GM21619 (cell line): ENCODE data around the gene NIPSNAP2.
"Not testable (repeated sequence)": the region's sequence is repeated elsewhere in the genome, so short reads cannot be mapped to it uniquely, and the experiment has no call there.

Experiments
- ATAC-seq: cut with Tn5 transposase; IDR thresholded peaks from one replicate; pipeline ENCODE4 v1.9.1; 2021; ENCODE audit not compliant: unreplicated experiment

NIPSNAP2 gene

GRCh38 chr7:55975988-55976633 lies 11.7 kb downstream of the NIPSNAP2 start:
- no peak for ATAC-seq

GRCh38 chr7:55977831-55978230 lies 13.4 kb downstream of the NIPSNAP2 start:
- ATAC-seq = no peak

GRCh38 chr7:55980266-55980665 lies 15.9 kb downstream of the NIPSNAP2 start:
- no peak for ATAC-seq

GRCh38 chr7:55983537-55983936 lies 19.2 kb downstream of the NIPSNAP2 start:
- no peak for ATAC-seq

- no peak for ATAC-seq
These were observed 28.0 kb downstream of the NIPSNAP2 start for GRCh38 chr7:55992346-55992745.

- no peak for ATAC-seq
These were observed 32.6 kb downstream of the NIPSNAP2 start for GRCh38 chr7:55996856-55997500.

GRCh38 chr7:56003749-56004148 lies 39.4 kb downstream of the NIPSNAP2 start:
- no peak for ATAC-seq

GRCh38 chr7:56007167-56007652 lies 42.8 kb downstream of the NIPSNAP2 start:
- no peak for ATAC-seq

- no peak for ATAC-seq
These were observed 43.5 kb downstream of the NIPSNAP2 start for GRCh38 chr7:56007891-56008290.

GRCh38 chr7:56009695-56010094 lies 45.3 kb downstream of the NIPSNAP2 start:
- no peak for ATAC-seq

- ATAC-seq = not testable (repeated sequence)
These were observed 52.6 kb downstream of the NIPSNAP2 start for GRCh38 chr7:56017015-56017414.

- ATAC-seq = no peak
These were observed 55.1 kb downstream of the NIPSNAP2 start for GRCh38 chr7:56019501-56019900.

GRCh38 chr7:56023500-56023899 lies 59.1 kb downstream of the NIPSNAP2 start:
- ATAC-seq = no peak

- no peak for ATAC-seq
These were observed 62.2 kb downstream of the NIPSNAP2 start for GRCh38 chr7:56026538-56026937.

GRCh38 chr7:56028942-56029630 lies 64.7 kb downstream of the NIPSNAP2 start:
- no peak for ATAC-seq

- no peak for ATAC-seq
These were observed 66.0 kb downstream of the NIPSNAP2 start for GRCh38 chr7:56030340-56030739.

GRCh38 chr7:56031556-56031955 lies 67.2 kb downstream of the NIPSNAP2 start:
- ATAC-seq = not testable (repeated sequence)

- ATAC-seq = not testable (repeated sequence)
These were observed 68.2 kb downstream of the NIPSNAP2 start for GRCh38 chr7:56032578-56032977.

- peak; percentile 97 for ATAC-seq
These were observed 69.5 kb downstream of the NIPSNAP2 start for GRCh38 chr7:56033671-56034432.

- ATAC-seq = no peak
These were observed 76.3 kb downstream of the NIPSNAP2 start for GRCh38 chr7:56040730-56041129.

GRCh38 chr7:56045758-56046157 lies 81.4 kb downstream of the NIPSNAP2 start:
- not testable (repeated sequence) for ATAC-seq
